Mesenchymal stem cell (in vitro differentiated cells and primary cell): ENCODE data around the gene SYNJ2.

Source experiments
- DNase-seq: peaks from one replicate; pipeline ENCODE4 v3.0.0-alpha.2; 2013
- H2AFZ ChIP-seq: one replicate; pipeline ENCODE4 v1.6.1; 2013; ENCODE audit warnings: low read depth, mild to moderate bottlenecking, control low read depth, inconsistent platforms, low read length, moderate library complexity
- H2AK5ac ChIP-seq: 2 replicates; pipeline ENCODE4 v1.6.1; 2013; ENCODE audit warnings: low read length, moderate library complexity, mild to moderate bottlenecking, inconsistent platforms; ENCODE audit not compliant: severe bottlenecking
- H2BK120ac ChIP-seq: one replicate; pipeline ENCODE4 v1.6.1; 2013; ENCODE audit warnings: low read depth, mild to moderate bottlenecking, inconsistent platforms, low read length, moderate library complexity
- H2BK12ac ChIP-seq, 2 experiments: one replicate each; pipeline ENCODE4 v1.6.1; 2013; ENCODE audit warnings: inconsistent platforms in 2 of 2, low read length in 2 of 2, mild to moderate bottlenecking in 2 of 2, moderate library complexity in 2 of 2, control low read depth in 1 of 2
- H2BK15ac ChIP-seq: one replicate; pipeline ENCODE4 v1.6.1; 2013; ENCODE audit warnings: mild to moderate bottlenecking, low read depth, inconsistent platforms; ENCODE audit not compliant: poor library complexity, severe bottlenecking
- H2BK5ac ChIP-seq: 2 replicates; pipeline ENCODE4 v1.6.1; 2013; ENCODE audit warnings: low read depth, mild to moderate bottlenecking, low read length, control low read depth, inconsistent platforms; ENCODE audit not compliant: poor library complexity, severe bottlenecking
- H3K14ac ChIP-seq, 2 experiments: one replicate each; pipeline ENCODE4 v1.6.1; 2013; ENCODE audit warnings: inconsistent platforms in 2 of 2, low read length in 2 of 2, control low read depth in 1 of 2, mild to moderate bottlenecking in 1 of 2, moderate library complexity in 1 of 2
- H3K18ac ChIP-seq, 2 experiments: one replicate each; pipeline ENCODE4 v1.6.1; 2013; ENCODE audit warnings: inconsistent platforms in 2 of 2, low read length in 2 of 2, control low read depth in 1 of 2, low read depth in 1 of 2, mild to moderate bottlenecking in 1 of 2
- H3K23ac ChIP-seq, 2 experiments: one replicate each; pipeline ENCODE4 v1.6.1; 2013; ENCODE audit warnings: inconsistent platforms in 2 of 2, low read length in 2 of 2, mild to moderate bottlenecking in 2 of 2, moderate library complexity in 2 of 2, control low read depth in 1 of 2
- H3K27ac ChIP-seq: 2 replicates; pipeline ENCODE4 v1.5.1; 2013; ENCODE audit warnings: mild to moderate bottlenecking, moderate library complexity, low read length, control low read depth, inconsistent platforms; ENCODE audit not compliant: poor library complexity, severe bottlenecking
- H3K27me3 ChIP-seq, 2 experiments: 2 replicates each; pipeline versions ENCODE4 v1.6.1 to v1.7.0; 2013; ENCODE audit warnings: low read length in 2 of 2, mild to moderate bottlenecking in 2 of 2, moderate library complexity in 2 of 2, control low read depth in 1 of 2, inconsistent platforms in 1 of 2; ENCODE audit not compliant: control insufficient read depth in 1 of 2, insufficient read depth in 1 of 2
- H3K36me3 ChIP-seq, 2 experiments: 2 replicates each; pipeline versions ENCODE4 v1.6.1 to v1.7.0; 2013; ENCODE audit warnings: low read length in 2 of 2, control low read depth in 1 of 2, inconsistent platforms in 1 of 2, low read depth in 1 of 2, mild to moderate bottlenecking in 1 of 2; ENCODE audit not compliant: insufficient read depth in 2 of 2, control insufficient read depth in 1 of 2
- H3K4ac ChIP-seq, 2 experiments: one replicate each; pipeline ENCODE4 v1.6.1; 2013; ENCODE audit warnings: inconsistent platforms in 2 of 2, low read length in 2 of 2, mild to moderate bottlenecking in 2 of 2, moderate library complexity in 2 of 2, control low read depth in 1 of 2, low read depth in 1 of 2
- H3K4me1 ChIP-seq: 2 replicates; pipeline ENCODE4 v1.6.1; 2013; ENCODE audit warnings: low read depth, low read length, control low read depth; ENCODE audit not compliant: control insufficient read depth, insufficient read depth
- H3K4me2 ChIP-seq: 2 replicates; pipeline ENCODE4 v1.6.1; 2013; ENCODE audit warnings: low read length, mild to moderate bottlenecking, inconsistent platforms; ENCODE audit not compliant: poor library complexity, severe bottlenecking
- H3K4me3 ChIP-seq, 2 experiments: 2 replicates each; pipeline versions ENCODE4 v1.5.1 to v1.7.0; 2013; ENCODE audit warnings: low read length in 2 of 2, mild to moderate bottlenecking in 2 of 2, control low read depth in 1 of 2, low read depth in 1 of 2; ENCODE audit not compliant: insufficient read depth in 1 of 2
- H3K79me1 ChIP-seq: replicated peaks from 2 replicates; pipeline ENCODE4 v1.6.1; 2013; ENCODE audit warnings: mild to moderate bottlenecking, control low read depth, low read length, inconsistent platforms; ENCODE audit not compliant: poor library complexity, severe bottlenecking
- H3K9ac ChIP-seq: 2 replicates; pipeline ENCODE4 v1.7.0; 2013; ENCODE audit warnings: mild to moderate bottlenecking, low read length, moderate library complexity
- H3K9me3 ChIP-seq: 2 replicates; pipeline ENCODE4 v1.7.0; 2013; ENCODE audit warnings: mild to moderate bottlenecking, low read length; ENCODE audit not compliant: control insufficient read depth
- H4K8ac ChIP-seq: one replicate; pipeline ENCODE4 v1.6.1; 2013; ENCODE audit warnings: inconsistent platforms, mild to moderate bottlenecking, low read length, moderate library complexity
- H4K91ac ChIP-seq: one replicate; pipeline ENCODE4 v1.6.1; 2013; ENCODE audit warnings: mild to moderate bottlenecking, low read length, inconsistent platforms
- WGBS: methylation state at CpG from one replicate; pipeline ENCODE4 v1.1.7; 2013; ENCODE audit warnings: mixed read lengths; 5-methylcytosine and 5-hydroxymethylcytosine counted together

The SYNJ2 gene

GRCh38 chr6:157993076-157993475 lies 11.4 kb downstream of the SYNJ2 start:
- Histone ChIP-seq H3K9ac (no peak overlapping the region), H3K36me3 (peaks cover 23 to 30% of the 10 kb centered on the region in 2 experiments), H2BK15ac (no peak overlapping the region), H3K14ac (no peak overlapping the region), H3K4me2 (no peak overlapping the region), H2BK5ac (no peak overlapping the region), H3K4me3 (no peak overlapping the region), H3K4me1 (peaks cover 48% of the 10 kb centered on the region), H3K27me3 (no peaks in the 10 kb centered on the region), H4K8ac (no peak overlapping the region), H3K4ac (no peak overlapping the region), H2AFZ (no peak overlapping the region), H2BK120ac (no peak overlapping the region), H2AK5ac (no peak overlapping the region), H3K79me1 (peaks cover 7% of the 10 kb centered on the region), H2BK12ac (no peak overlapping the region), H3K27ac (no peak overlapping the region), H4K91ac (no peak overlapping the region), H3K18ac (no peak overlapping the region), H3K23ac (no peak overlapping the region), H3K9me3 (no peaks in the 10 kb centered on the region)
- 100% methylated on average over 1 of the region's 3 CpGs for WGBS
- no peak for DNase-seq

GRCh38 chr6:157994125-157994795 lies 12.6 kb downstream of the SYNJ2 start:
- Histone ChIP-seq H3K4ac (no peak overlapping the region), H3K79me1 (peaks cover 9% of the 10 kb centered on the region), H3K4me2 (no peak overlapping the region), H3K36me3 (peaks cover 23 to 28% of the 10 kb centered on the region in 2 experiments), H3K4me1 (peaks cover 44% of the 10 kb centered on the region), H4K8ac (no peak overlapping the region), H3K14ac (no peak overlapping the region), H2BK120ac (no peak overlapping the region), H2BK12ac (no peak overlapping the region), H3K23ac (no peak overlapping the region), H3K18ac (peak overlapping the region in 1 of 2 experiments; percentile 46), H3K27ac (no peak overlapping the region), H2BK15ac (no peak overlapping the region), H2AFZ (no peak overlapping the region), H3K9me3 (no peaks in the 10 kb centered on the region), H3K9ac (no peak overlapping the region), H2AK5ac (no peak overlapping the region), H2BK5ac (no peak overlapping the region), H3K27me3 (no peaks in the 10 kb centered on the region), H3K4me3 (no peak overlapping the region), H4K91ac (no peak overlapping the region)
- no peak for DNase-seq
- 91% methylated on average over 6 of the region's 7 CpGs for WGBS

GRCh38 chr6:157995458-157995857 lies 13.8 kb downstream of the SYNJ2 start:
- Histone ChIP-seq H3K4me3 (no peak overlapping the region), H3K79me1 (peaks cover 12% of the 10 kb centered on the region), H3K9ac (no peak overlapping the region), H3K18ac (no peak overlapping the region), H2AK5ac (peak overlapping the region; percentile 58), H2AFZ (no peak overlapping the region), H3K4me1 (peaks cover 37% of the 10 kb centered on the region), H3K14ac (no peak overlapping the region), H3K4me2 (no peak overlapping the region), H3K27ac (no peak overlapping the region), H2BK120ac (no peak overlapping the region), H2BK12ac (no peak overlapping the region), H3K9me3 (no peaks in the 10 kb centered on the region), H4K91ac (no peak overlapping the region), H3K27me3 (no peaks in the 10 kb centered on the region), H2BK5ac (no peak overlapping the region), H3K23ac (no peak overlapping the region), H3K36me3 (peaks cover 28 to 31% of the 10 kb centered on the region in 2 experiments), H2BK15ac (no peak overlapping the region), H4K8ac (no peak overlapping the region), H3K4ac (no peak overlapping the region)
- WGBS, result 98% methylated on average over 8 of the region's 12 CpGs
- no peak for DNase-seq

GRCh38 chr6:157996201-157996712 lies 14.6 kb downstream of the SYNJ2 start:
- no peak overlapping the region for H3K14ac ChIP-seq
- H4K8ac ChIP-seq, result peak overlapping the region; percentile 42
- H3K9ac ChIP-seq, result no peak overlapping the region
- 86% methylated on average over 7 of the region's 7 CpGs for WGBS
- peaks cover 34% of the 10 kb centered on the region for H3K4me1 ChIP-seq
- H3K36me3 ChIP-seq, result peaks cover 27% of the 10 kb centered on the region in 2 experiments
- no peak overlapping the region for H2BK5ac ChIP-seq
- no peak overlapping the region for H2BK120ac ChIP-seq
- no peak overlapping the region for H2BK15ac ChIP-seq
- peak overlapping the region in 1 of 2 experiments; percentile 42 for H3K18ac ChIP-seq
- H3K4me2 ChIP-seq, result no peak overlapping the region
- no peaks in the 10 kb centered on the region for H3K27me3 ChIP-seq
- H3K4me3 ChIP-seq, result no peak overlapping the region
- H3K4ac ChIP-seq, result peak overlapping the region in 1 of 2 experiments; percentile 35
- H2AK5ac ChIP-seq, result no peak overlapping the region
- H3K79me1 ChIP-seq, result peaks cover 9% of the 10 kb centered on the region
- H3K27ac ChIP-seq, result no peak overlapping the region
- no peak overlapping the region for H2AFZ ChIP-seq
- H3K9me3 ChIP-seq, result no peaks in the 10 kb centered on the region
- no peak overlapping the region for H3K23ac ChIP-seq
- H4K91ac ChIP-seq, result no peak overlapping the region
- H2BK12ac ChIP-seq, result peak overlapping the region in 1 of 2 experiments; percentile 43
- no peak for DNase-seq
